Thyroid gland (tissue), 4 donors: ENCODE measurements around the gene MAGI3.

Experiments used
- POLR2A ChIP-seq, 2 donors: fragments of 450-650 bp; IDR thresholded peaks; one replicate each; pipeline ENCODE4 v1.6.1; 2017; ENCODE audit warnings: antibody characterized with exemption in 2 of 2, mild to moderate bottlenecking in 2 of 2, moderate library complexity in 1 of 2
- TF ChIP-seq, protein P1 (sequence below), 6 experiments: fragments of 200-600 bp in 3 of 6; fragments of 450-650 bp in 3 of 6; sonication (generic) in 3 of 6; IDR thresholded peaks; one replicate each; pipeline ENCODE4 v1.5.1; 2016 to 2019; ENCODE audit warnings: antibody characterized with exemption in 6 of 6, mild to moderate bottlenecking in 2 of 6, inconsistent platforms in 1 of 6, moderate library complexity in 1 of 6

DNA sequence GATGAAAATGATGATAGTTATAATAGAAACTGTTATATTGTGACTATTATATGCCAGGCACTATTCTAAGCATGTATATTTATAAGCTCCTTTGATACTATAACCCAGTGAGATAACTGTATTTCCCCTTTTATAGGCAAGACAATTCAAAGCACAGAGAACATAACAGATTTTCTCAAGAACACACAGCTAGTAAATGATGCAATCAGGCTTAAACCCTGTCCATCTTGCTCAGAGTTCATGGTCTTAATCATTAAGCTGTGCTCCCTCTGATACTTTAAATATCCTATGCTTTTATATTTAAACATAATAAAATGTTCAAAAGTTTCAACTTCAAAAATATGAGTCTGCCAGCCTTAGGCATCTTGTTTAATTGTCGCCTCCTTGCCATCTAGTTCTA is 280.3 kb downstream of the MAGI3 start:
- TF ChIP-seq, protein P1, sequence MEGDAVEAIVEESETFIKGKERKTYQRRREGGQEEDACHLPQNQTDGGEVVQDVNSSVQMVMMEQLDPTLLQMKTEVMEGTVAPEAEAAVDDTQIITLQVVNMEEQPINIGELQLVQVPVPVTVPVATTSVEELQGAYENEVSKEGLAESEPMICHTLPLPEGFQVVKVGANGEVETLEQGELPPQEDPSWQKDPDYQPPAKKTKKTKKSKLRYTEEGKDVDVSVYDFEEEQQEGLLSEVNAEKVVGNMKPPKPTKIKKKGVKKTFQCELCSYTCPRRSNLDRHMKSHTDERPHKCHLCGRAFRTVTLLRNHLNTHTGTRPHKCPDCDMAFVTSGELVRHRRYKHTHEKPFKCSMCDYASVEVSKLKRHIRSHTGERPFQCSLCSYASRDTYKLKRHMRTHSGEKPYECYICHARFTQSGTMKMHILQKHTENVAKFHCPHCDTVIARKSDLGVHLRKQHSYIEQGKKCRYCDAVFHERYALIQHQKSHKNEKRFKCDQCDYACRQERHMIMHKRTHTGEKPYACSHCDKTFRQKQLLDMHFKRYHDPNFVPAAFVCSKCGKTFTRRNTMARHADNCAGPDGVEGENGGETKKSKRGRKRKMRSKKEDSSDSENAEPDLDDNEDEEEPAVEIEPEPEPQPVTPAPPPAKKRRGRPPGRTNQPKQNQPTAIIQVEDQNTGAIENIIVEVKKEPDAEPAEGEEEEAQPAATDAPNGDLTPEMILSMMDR (IDR thresholded peaks at IDR 0.05): no peak
- TF ChIP-seq POLR2A (IDR thresholded peaks at IDR 0.05): no peak
